Fibroblast of lung (primary cell): ENCODE measurements around the gene ORC3. TPM values are rescaled to one million over a fixed set of nuclear protein-coding genes. Genes with fewer than 3 reads are reported as not detected.
A peak's percentile ranks its signal among the peaks of the same experiment; 100 is the strongest.

Experiments
- DNase-seq, 2 donors: peaks; one replicate each; pipeline versions ENCODE4 v3.0.0 to v3.0.0-alpha.2; 2010; ENCODE audit warnings: low read depth in 2 of 2
- H2AFZ ChIP-seq: 2 replicates; pipeline ENCODE4 v1.5.1; 2012; ENCODE audit warnings: low read length, control low read depth, inconsistent platforms
- H3K27ac ChIP-seq: 2 replicates; pipeline ENCODE4 v1.5.1; 2011; ENCODE audit warnings: low read length, control low read depth; ENCODE audit not compliant: insufficient read depth
- H3K27me3 ChIP-seq: 2 replicates; pipeline ENCODE4 v1.5.1; 2011; ENCODE audit warnings: mild to moderate bottlenecking, low read length; ENCODE audit not compliant: control insufficient read depth, insufficient read depth
- H3K36me3 ChIP-seq: 2 replicates; pipeline ENCODE4 v1.5.1; 2011; ENCODE audit warnings: low read length; ENCODE audit not compliant: control insufficient read depth, insufficient read depth
- H3K4me1 ChIP-seq: 2 replicates; pipeline ENCODE4 v1.5.1; 2011; ENCODE audit warnings: low read length; ENCODE audit not compliant: control insufficient read depth, insufficient read depth; ENCODE audit errors: extremely low read depth
- H3K4me2 ChIP-seq: 2 replicates; pipeline ENCODE4 v1.5.1; 2011; ENCODE audit warnings: low read length, control low read depth; ENCODE audit not compliant: insufficient read depth; ENCODE audit errors: extremely low read depth
- H3K4me3 ChIP-seq, 4 experiments: fragments of 200-600 bp in 1 of 4; sonication (generic) in 1 of 4; replicated peaks in 1 of 4; 2 replicates each; pipeline ENCODE4 v1.5.1; 2011 to 2016; ENCODE audit warnings: low read length in 4 of 4, low read depth in 3 of 4, mild to moderate bottlenecking in 3 of 4, control low read depth in 2 of 4, inconsistent platforms in 1 of 4, mixed read lengths in 1 of 4; ENCODE audit not compliant: insufficient read depth in 1 of 4; ENCODE audit errors: control extremely low read depth in 1 of 4
- H3K79me2 ChIP-seq: 2 replicates; pipeline ENCODE4 v1.5.1; 2012; ENCODE audit warnings: mild to moderate bottlenecking, low read length, inconsistent platforms; ENCODE audit not compliant: control insufficient read depth, insufficient read depth
- H3K9ac ChIP-seq: 2 replicates; pipeline ENCODE4 v1.5.1; 2011; ENCODE audit warnings: mild to moderate bottlenecking, low read length, control low read depth; ENCODE audit not compliant: insufficient read depth
- H3K9me3 ChIP-seq: 2 replicates; pipeline ENCODE4 v1.5.1; 2012; ENCODE audit warnings: low read depth, low read length; ENCODE audit not compliant: control insufficient read depth, insufficient read depth
- H4K20me1 ChIP-seq: 2 replicates; pipeline ENCODE4 v1.5.1; 2011; ENCODE audit warnings: low read length; ENCODE audit not compliant: control insufficient read depth, insufficient read depth; ENCODE audit errors: extremely low read depth
- CTCF ChIP-seq, 2 donors: IDR thresholded peaks in 1 of 2; conservative IDR thresholded peaks in 1 of 2; 1 replicate in 1 of 2; 2 replicates in 1 of 2; pipeline ENCODE4 v1.5.1; 2011 to 2012; ENCODE audit warnings: low read length in 2 of 2, control low read depth in 1 of 2, inconsistent platforms in 1 of 2, low read depth in 1 of 2, mild to moderate bottlenecking in 1 of 2
- EZH2 ChIP-seq: IDR thresholded peaks from 2 replicates; pipeline ENCODE4 v1.5.1; 2012; ENCODE audit warnings: low read length, control low read depth, mild to moderate bottlenecking; ENCODE audit errors: missing control alignments
- polyA plus RNA-seq, 2 donors: library from polyadenylated mRNA; depleted of rRNA in 1 of 2; stranded (reverse) in 1 of 2; unstranded in 1 of 2; fragments of >200 nt; gene quantifications; 2 replicates each; pipeline ENCODE4 v1.2.1, GENCODE V29; 2011 to 2012; ENCODE audit warnings: missing spikeins in 1 of 2
- total RNA-seq: library from RNA; depleted of rRNA; stranded (reverse); fragments of >200 nt; gene quantifications from 2 replicates; pipeline ENCODE4 v1.2.1, GENCODE V29; 2014

The ORC3 gene
- total and polyA plus RNA-seq, 2 donors (not counting 1 experiment from before 2014, with no cell fraction given), result 23.8 to 37.9 TPM

GRCh38 chr6:87700397-87701343 is 110.7 kb downstream of the ORC3 start:
- H3K4me2 ChIP-seq, result peak overlapping the region; percentile 94
- DNase-seq, result peak; percentile 76 to 78
- no peaks in the 10 kb centered on the region for H3K36me3 ChIP-seq
- H3K9ac ChIP-seq, result peak overlapping the region; percentile 92
- H3K9me3 ChIP-seq, result no peaks in the 10 kb centered on the region
- H3K27ac ChIP-seq, result peak overlapping the region; percentile 93
- H3K4me1 ChIP-seq, result peaks cover 6% of the 10 kb centered on the region
- H3K4me3 ChIP-seq, result peak overlapping the region; percentile 90 to 99 (median 93)
- peaks cover 62% of the 10 kb centered on the region for H3K79me2 ChIP-seq
- H2AFZ ChIP-seq, result no peak overlapping the region
- no peak for TF ChIP-seq EZH2
- H3K27me3 ChIP-seq, result no peaks in the 10 kb centered on the region
- no peaks in the 10 kb centered on the region for H4K20me1 ChIP-seq

GRCh38 chr6:87701344-87701675 is 111.4 kb downstream of the ORC3 start:
- Histone ChIP-seq H3K9ac (peak overlapping the region; percentile 92), H3K4me1 (peaks cover 6% of the 10 kb centered on the region), H3K79me2 (peaks cover 55% of the 10 kb centered on the region), H3K27ac (peak overlapping the region; percentile 93), H3K4me3 (peak overlapping the region; percentile 90 to 99 (median 93)), H3K36me3 (no peaks in the 10 kb centered on the region), H4K20me1 (no peaks in the 10 kb centered on the region), H3K4me2 (peak overlapping the region; percentile 56), H3K9me3 (no peaks in the 10 kb centered on the region), H2AFZ (no peak overlapping the region), H3K27me3 (no peaks in the 10 kb centered on the region)
- DNase-seq, result no peak
- no peak for TF ChIP-seq EZH2
- TF ChIP-seq CTCF (conservative IDR thresholded peaks at IDR 0.05 in 1 of 2, IDR thresholded peaks at IDR 0.05 in 1 of 2; ENCODE audit: low read depth in 1 of 2, low read length in 2 of 2), result no peak

GRCh38 chr6:87701676-87702588 is 112.0 kb downstream of the ORC3 start, which contains the start of gene AKIRIN2:
TSS of gene AKIRIN2 (minus strand) at chr6:87702233. CDS start at chr6:87701684, 549 bp downstream.
- Histone ChIP-seq H3K36me3 (no peaks in the 10 kb centered on the region), H3K9ac (peak within 1 kb of the TSS; percentile 92), H3K27me3 (no peaks in the 10 kb centered on the region), H3K27ac (peak within 1 kb of the TSS; percentile 93), H3K4me1 (peaks cover 7% of the 10 kb centered on the region), H3K79me2 (peaks cover 50% of the 10 kb centered on the region), H4K20me1 (no peaks in the 10 kb centered on the region), H3K9me3 (no peaks in the 10 kb centered on the region), H3K4me2 (peak within 1 kb of the TSS; percentile 72), H2AFZ (peak within 1 kb of the TSS; percentile 82), H3K4me3 (peak within 1 kb of the TSS; percentile 90 to 99 (median 93))
- DNase-seq, result peak; percentile 99
- no peak for TF ChIP-seq CTCF (conservative IDR thresholded peaks at IDR 0.05 in 1 of 2, IDR thresholded peaks at IDR 0.05 in 1 of 2; ENCODE audit: low read depth in 1 of 2, low read length in 2 of 2)
- TF ChIP-seq EZH2, result no peak
